ENCODE data around the gene PRKG2.
"Not testable (repeated sequence)": the region's sequence is repeated elsewhere in the genome, so short reads cannot be mapped to it uniquely, and the experiment has no call there.

PRKG2 gene

GRCh38 chr4:81153714-81154323 lies 61.2 kb downstream of the PRKG2 start:
- FAIRE-seq = not testable (repeated sequence)

- FAIRE-seq = no peak
Measured at GRCh38 chr4:81152839-81153713, 61.9 kb downstream of the PRKG2 start.

- no peak for FAIRE-seq
Measured at GRCh38 chr4:81149976-81150375, 65.0 kb downstream of the PRKG2 start.

GRCh38 chr4:81148576-81148975 lies 66.4 kb downstream of the PRKG2 start:
- FAIRE-seq = no peak

GRCh38 chr4:81146466-81146865 lies 68.6 kb downstream of the PRKG2 start:
- no peak for FAIRE-seq

- no peak for FAIRE-seq
Measured at GRCh38 chr4:81143183-81143582, 71.8 kb downstream of the PRKG2 start.

- no peak for FAIRE-seq
Measured at GRCh38 chr4:81142744-81143143, 72.3 kb downstream of the PRKG2 start.

- no peak for FAIRE-seq
Measured at GRCh38 chr4:81137894-81138293, 77.1 kb downstream of the PRKG2 start.

- no peak for FAIRE-seq
Measured at GRCh38 chr4:81137446-81137845, 77.6 kb downstream of the PRKG2 start.

- FAIRE-seq = no peak
Measured at GRCh38 chr4:81136161-81136905, 78.7 kb downstream of the PRKG2 start.

- no peak for FAIRE-seq
Measured at GRCh38 chr4:81135501-81135900, 79.5 kb downstream of the PRKG2 start.

GRCh38 chr4:81131563-81131962 lies 83.5 kb downstream of the PRKG2 start:
- FAIRE-seq = no peak

GRCh38 chr4:81131066-81131465 lies 84.0 kb downstream of the PRKG2 start:
- no peak for FAIRE-seq

- no peak for FAIRE-seq
Measured at GRCh38 chr4:81130569-81130968, 84.5 kb downstream of the PRKG2 start.

- FAIRE-seq = no peak
Measured at GRCh38 chr4:81120055-81120454, 95.0 kb downstream of the PRKG2 start.

GRCh38 chr4:81118086-81118485 lies 96.9 kb downstream of the PRKG2 start:
- FAIRE-seq = no peak

GRCh38 chr4:81116566-81116965 lies 98.5 kb downstream of the PRKG2 start:
- no peak for FAIRE-seq

GRCh38 chr4:81113024-81113423 lies 102.0 kb downstream of the PRKG2 start:
- FAIRE-seq = no peak

- no peak for FAIRE-seq
Measured at GRCh38 chr4:81109356-81109755, 105.7 kb downstream of the PRKG2 start.

- FAIRE-seq = no peak
Measured at GRCh38 chr4:81106150-81106549, 108.9 kb downstream of the PRKG2 start.

GRCh38 chr4:81102107-81102506 lies 112.9 kb downstream of the PRKG2 start:
- no peak for FAIRE-seq

GRCh38 chr4:81096566-81096965 lies 118.5 kb downstream of the PRKG2 start:
- FAIRE-seq = no peak

GRCh38 chr4:81095389-81095788 lies 119.6 kb downstream of the PRKG2 start:
- FAIRE-seq = no peak
